Transverse colon (tissue), 4 donors: ENCODE data around the gene TBX3. TPM values are rescaled to one million over a fixed set of nuclear protein-coding genes. Genes with fewer than 3 reads are reported as not detected.

Source experiments
- DNase-seq: peaks from one replicate; pipeline ENCODE4 v3.0.0-alpha.2; 2019
- H3K27ac ChIP-seq, 4 donors: fragments of 200-600 bp; sonication (generic); 2 replicates each; pipeline ENCODE4 v1.5.1; 2016 to 2018; ENCODE audit warnings: inconsistent platforms in 4 of 4
- H3K27me3 ChIP-seq: fragments of 200-600 bp; sonication (generic); 2 replicates; pipeline ENCODE4 v1.5.1; 2017; ENCODE audit warnings: inconsistent platforms
- H3K36me3 ChIP-seq, 4 donors: fragments of 200-600 bp; sonication (generic); 2 replicates each; pipeline ENCODE4 v1.5.1; 2017 to 2019; ENCODE audit warnings: inconsistent platforms in 4 of 4
- H3K4me1 ChIP-seq, 4 donors: fragments of 200-600 bp; sonication (generic); 2 replicates each; pipeline ENCODE4 v1.5.1; 2017 to 2020; ENCODE audit warnings: inconsistent platforms in 4 of 4
- H3K4me3 ChIP-seq, 4 donors: fragments of 200-600 bp; sonication (generic); 1 replicate in 1 of 4; 2 replicates in 3 of 4; pipeline versions ENCODE4 v1.5.1 to v1.6.1; 2017 to 2019; ENCODE audit warnings: inconsistent platforms in 4 of 4
- H3K9me3 ChIP-seq, 2 donors: fragments of 200-600 bp; sonication (generic); 2 replicates each; pipeline ENCODE4 v1.5.1; 2017 to 2019; ENCODE audit warnings: inconsistent platforms in 2 of 2
- EP300 ChIP-seq: sonication (generic); formaldehyde crosslinking; IDR thresholded peaks from one replicate; pipeline ENCODE4 v1.6.1; 2017; ENCODE audit warnings: antibody characterized with exemption, low read depth
- POLR2A ChIP-seq: fragments of 450-650 bp; IDR thresholded peaks from one replicate; pipeline ENCODE4 v1.6.1; 2016; ENCODE audit warnings: antibody characterized with exemption, mild to moderate bottlenecking, moderate library complexity
- POLR2AphosphoS5 ChIP-seq, 3 donors: sonication (generic); formaldehyde crosslinking; IDR thresholded peaks; one replicate each; pipeline ENCODE4 v1.6.1; 2016; ENCODE audit warnings: antibody characterized with exemption in 3 of 3
- WGBS, 2 donors: methylation state at CpG; one replicate each; pipeline ENCODE4 v1.1.5; 2018; ENCODE audit warnings: low coverage in 1 of 2; 5-methylcytosine and 5-hydroxymethylcytosine counted together
- in situ Hi-C, 4 donors: fragments of 200-750 bp; cut with MboI; loops; one replicate each; pipeline versions ENCODE4 v1.15.0 to v1.15.1; 2017; ENCODE audit warnings: low sequenced_read_pairs in 3 of 4, low pct_ligation_motif_present in 1 of 4, low pct_unique_long_range_greater_than_20kb in 1 of 4
- intact Hi-C: fragments of 100-400 bp; cut with DNase I; formaldehyde crosslinking; loops from one replicate; pipeline ENCODE4 v1.15.1; 2023; ENCODE audit warnings: low total_unique reads
- total RNA-seq, 4 donors: library from RNA; depleted of rRNA; stranded (reverse); fragments of >200 nt; gene quantifications; one replicate each; pipeline ENCODE4 v1.1.0, GENCODE V29; 2016
- TF ChIP-seq, protein P1 (sequence below), 5 experiments: fragments of 200-600 bp in 3 of 5; fragments of 450-650 bp in 2 of 5; sonication (generic) in 3 of 5; IDR thresholded peaks; 1 replicate in 2 of 5; 2 replicates in 3 of 5; pipeline ENCODE4 v1.5.1; 2016 to 2017; ENCODE audit warnings: antibody characterized with exemption in 5 of 5, inconsistent platforms in 3 of 5, mild to moderate bottlenecking in 2 of 5, moderate library complexity in 1 of 5

The TBX3 gene
- total RNA-seq, 4 donors from 2014 or later: 2.8 to 11.9 (median 5.9) TPM

GRCh38 chr12:114671066-114671442, 12.9 kb downstream of the TBX3 start:
- in situ Hi-C loops: no loop called here
- DNase-seq: no peak
- no peaks in the 10 kb centered on the region for H3K9me3 ChIP-seq
- TF ChIP-seq POLR2A (no peak), POLR2AphosphoS5 (IDR thresholded peaks at IDR 0.05) (no peak), EP300 (no peak)
- TF ChIP-seq, protein P1, sequence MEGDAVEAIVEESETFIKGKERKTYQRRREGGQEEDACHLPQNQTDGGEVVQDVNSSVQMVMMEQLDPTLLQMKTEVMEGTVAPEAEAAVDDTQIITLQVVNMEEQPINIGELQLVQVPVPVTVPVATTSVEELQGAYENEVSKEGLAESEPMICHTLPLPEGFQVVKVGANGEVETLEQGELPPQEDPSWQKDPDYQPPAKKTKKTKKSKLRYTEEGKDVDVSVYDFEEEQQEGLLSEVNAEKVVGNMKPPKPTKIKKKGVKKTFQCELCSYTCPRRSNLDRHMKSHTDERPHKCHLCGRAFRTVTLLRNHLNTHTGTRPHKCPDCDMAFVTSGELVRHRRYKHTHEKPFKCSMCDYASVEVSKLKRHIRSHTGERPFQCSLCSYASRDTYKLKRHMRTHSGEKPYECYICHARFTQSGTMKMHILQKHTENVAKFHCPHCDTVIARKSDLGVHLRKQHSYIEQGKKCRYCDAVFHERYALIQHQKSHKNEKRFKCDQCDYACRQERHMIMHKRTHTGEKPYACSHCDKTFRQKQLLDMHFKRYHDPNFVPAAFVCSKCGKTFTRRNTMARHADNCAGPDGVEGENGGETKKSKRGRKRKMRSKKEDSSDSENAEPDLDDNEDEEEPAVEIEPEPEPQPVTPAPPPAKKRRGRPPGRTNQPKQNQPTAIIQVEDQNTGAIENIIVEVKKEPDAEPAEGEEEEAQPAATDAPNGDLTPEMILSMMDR (IDR thresholded peaks at IDR 0.05): no peak
- H3K36me3 ChIP-seq: no peaks in the 10 kb centered on the region
- 46 to 68% methylated on average over 3 to 4 of the region's 4 CpGs for WGBS, 2 donors
- peaks cover 4 to 18% (median 6%) of the 10 kb centered on the region in 4 donors for H3K4me1 ChIP-seq
- peaks cover 66% of the 10 kb centered on the region for H3K27me3 ChIP-seq
- no peak overlapping the region for H3K4me3 ChIP-seq
- peak overlapping the region in 1 of 4 donors; percentile 9 for H3K27ac ChIP-seq
- intact Hi-C loops: no loop called here

- H3K4me1 ChIP-seq: peaks cover 4 to 22% (median 6%) of the 10 kb centered on the region in 4 donors
- in situ Hi-C loops (no loop called here), intact Hi-C loops (no loop called here)
- 26 to 36% methylated on average over 3 of the region's 3 CpGs for WGBS, 2 donors
- no peak for DNase-seq
- peak overlapping the region in 2 of 4 donors; percentile 9 to 14 for H3K27ac ChIP-seq
- H3K27me3 ChIP-seq: peaks cover 68% of the 10 kb centered on the region
- H3K4me3 ChIP-seq: no peak overlapping the region
- no peaks in the 10 kb centered on the region for H3K36me3 ChIP-seq
- no peaks in the 10 kb centered on the region for H3K9me3 ChIP-seq
- TF ChIP-seq POLR2A: no peak
- TF ChIP-seq POLR2AphosphoS5 (IDR thresholded peaks at IDR 0.05): no peak
- TF ChIP-seq, protein P1 (IDR thresholded peaks at IDR 0.05): no peak
- TF ChIP-seq EP300: no peak
Observed at GRCh38 chr12:114670291-114670980, 13.5 kb downstream of the TBX3 start.

DNA sequence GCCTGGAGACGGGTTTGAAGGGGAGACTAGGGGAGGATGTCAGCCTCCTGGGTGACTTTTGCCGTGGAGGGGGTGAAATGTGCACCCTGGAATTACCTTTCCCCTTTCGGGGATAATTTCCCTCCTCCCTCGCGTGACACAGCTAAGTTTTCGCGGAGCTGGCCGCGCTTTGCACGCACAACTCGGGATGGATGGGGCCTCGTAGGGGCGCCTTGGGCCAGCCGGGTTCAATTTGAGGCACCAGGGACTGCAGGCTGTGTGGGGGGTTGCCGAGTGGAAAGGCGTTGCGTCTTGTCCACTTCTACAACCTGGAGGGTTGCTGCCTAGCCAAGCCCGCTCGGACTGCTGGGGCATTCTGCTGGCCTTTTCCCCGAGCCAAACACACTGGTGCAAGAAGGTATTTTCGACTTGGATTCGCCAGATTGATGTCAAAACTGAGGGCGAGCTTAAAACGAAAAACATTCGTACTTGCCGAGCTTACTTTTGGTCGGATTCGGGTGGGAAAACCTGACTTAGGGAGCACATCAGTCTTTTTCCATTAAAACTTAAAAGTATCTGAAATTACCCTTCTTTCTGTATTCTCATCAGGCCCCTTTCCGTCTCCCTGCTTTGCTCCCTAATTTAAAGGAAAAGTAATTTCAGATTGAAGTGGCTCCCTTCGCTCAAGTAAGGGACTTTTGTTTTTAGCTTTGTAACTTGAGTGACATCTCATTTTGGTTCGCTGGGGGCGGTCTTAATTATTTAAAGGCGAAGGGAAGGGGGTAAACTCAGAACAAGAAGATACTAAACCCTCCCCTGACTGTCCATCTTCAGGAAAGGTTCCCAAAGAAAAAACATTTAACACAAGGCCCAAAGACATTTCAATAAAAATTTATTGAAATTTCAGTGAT, 14.3 kb downstream of the TBX3 start:
- Histone ChIP-seq H3K27me3 (peaks cover 76% of the 10 kb centered on the region), H3K9me3 (no peaks in the 10 kb centered on the region), H3K4me1 (peaks cover 4 to 30% (median 8%) of the 10 kb centered on the region in 4 donors), H3K4me3 (no peak overlapping the region), H3K27ac (peak overlapping the region in 3 of 4 donors; percentile 8 to 65 (median 60)), H3K36me3 (no peaks in the 10 kb centered on the region)
- WGBS, 2 donors: 73 to 74% methylated on average over 27 to 33 of the region's 33 CpGs
- intact Hi-C loops (loop anchor here (5.0 kb wide), 1 partner anchor 1248 kb away; no protein-coding TSS in a partner anchor), in situ Hi-C loops (loop anchor here in 2 of 4 donors (10.0 kb wide), 2 partner anchors 1085 to 1245 kb away; no protein-coding TSS in a partner anchor)
- DNase-seq: no peak
- TF ChIP-seq, protein P1 (IDR thresholded peaks at IDR 0.05): no peak
- TF ChIP-seq POLR2A (no peak), POLR2AphosphoS5 (IDR thresholded peaks at IDR 0.05) (no peak), EP300 (no peak)

DNA sequence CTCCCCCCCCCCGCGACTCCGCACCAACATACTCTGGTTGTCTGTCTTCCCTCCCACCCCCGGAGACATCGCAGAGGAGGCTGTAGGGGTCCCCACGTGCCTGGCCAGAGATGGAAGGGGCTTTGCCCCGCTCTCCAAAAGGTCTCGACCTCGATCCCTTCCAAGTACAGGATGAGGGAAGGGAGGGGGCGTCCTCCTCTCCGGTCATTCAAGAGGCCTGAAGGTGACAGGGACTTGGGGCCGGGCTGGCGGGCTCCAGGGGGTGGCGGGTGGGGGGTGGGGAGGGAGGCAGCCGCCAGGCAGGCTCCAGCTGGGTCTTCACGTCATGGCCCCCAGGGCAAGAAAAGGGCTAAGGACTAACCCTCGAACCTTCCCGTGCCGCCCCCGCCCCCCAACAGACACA, 15.1 kb downstream of the TBX3 start:
- intact Hi-C loops: loop anchor here (5.0 kb wide), 1 partner anchor 1248 kb away; no protein-coding TSS in a partner anchor
- peak overlapping the region in 3 of 4 donors; percentile 29 to 53 (median 39) for H3K4me3 ChIP-seq
- in situ Hi-C loops: loop anchor here in 2 of 4 donors (10.0 kb wide), 2 partner anchors 1086 to 1246 kb away; no protein-coding TSS in a partner anchor

More for the DNA sequence above, 15.1 kb downstream of the TBX3 start:
- Histone ChIP-seq H3K9me3 (no peaks in the 10 kb centered on the region), H3K36me3 (no peaks in the 10 kb centered on the region), H3K27ac (peak overlapping the region; percentile 10 to 65 (median 62)), H3K27me3 (peaks cover 84% of the 10 kb centered on the region), H3K4me1 (peaks cover 4 to 31% (median 10%) of the 10 kb centered on the region in 4 donors)
- WGBS, 2 donors: 16% methylated on average over 13 of the region's 20 CpGs; no CpG with 5 or more reads in 1 of the 2 donors
- no peak for TF ChIP-seq POLR2A
- TF ChIP-seq, protein P1 (IDR thresholded peaks at IDR 0.05): no peak
- TF ChIP-seq POLR2AphosphoS5 (IDR thresholded peaks at IDR 0.05): no peak
- no peak for TF ChIP-seq EP300
- DNase-seq: no peak
